C4-2B (cell line): ENCODE data around the gene RPN1.

Experiments
- CTCF ChIP-seq: fragments of 450-650 bp; conservative IDR thresholded peaks from 2 replicates; pipeline ENCODE4 v1.5.1; 2017; ENCODE audit warnings: mild to moderate bottlenecking
- ZFX ChIP-seq: fragments of 450-650 bp; IDR thresholded peaks from 2 replicates; pipeline ENCODE4 v1.6.1; 2017

- TF ChIP-seq CTCF, result no peak
- TF ChIP-seq ZFX, result no peak
Measured at GRCh38 chr3:128679338-128679737, 28.7 kb upstream of the RPN1 start.
